Ascending aorta (tissue), 2 donors: Measurements from ENCODE around the gene TOM1L2. TPM values are rescaled to one million over a fixed set of nuclear protein-coding genes. Genes with fewer than 3 reads are reported as not detected.

ENCODE experiments used
- DNase-seq, 2 donors: peaks; one replicate each; pipeline ENCODE4 v3.0.0-alpha.2; 2019; ENCODE audit warnings: low spot score in 2 of 2
- H3K27ac ChIP-seq, 2 donors: fragments of 200-600 bp; sonication (generic); one replicate each; pipeline ENCODE4 v1.5.1; 2016 to 2017; ENCODE audit warnings: mild to moderate bottlenecking in 1 of 2
- H3K27me3 ChIP-seq: fragments of 200-600 bp; sonication (generic); one replicate; pipeline ENCODE4 v1.5.1; 2017
- H3K36me3 ChIP-seq, 2 donors: fragments of 200-600 bp; sonication (generic); one replicate each; pipeline ENCODE4 v1.5.1; 2016
- H3K4me1 ChIP-seq, 2 donors: fragments of 200-600 bp; sonication (generic); one replicate each; pipeline ENCODE4 v1.5.1; 2016 to 2017; ENCODE audit warnings: mild to moderate bottlenecking in 1 of 2
- H3K4me3 ChIP-seq, 2 donors: fragments of 200-600 bp; sonication (generic); one replicate each; pipeline ENCODE4 v1.5.1; 2016 to 2017; ENCODE audit warnings: mild to moderate bottlenecking in 1 of 2
- H3K9me3 ChIP-seq, 2 donors: fragments of 200-600 bp; sonication (generic); one replicate each; pipeline ENCODE4 v1.5.1; 2016
- intact Hi-C: fragments of 100-400 bp; cut with DNase I; formaldehyde crosslinking; loops from one replicate; pipeline ENCODE4 v1.15.1; 2023
- total RNA-seq: library from RNA; depleted of rRNA; stranded (reverse); fragments of >200 nt; gene quantifications from one replicate; pipeline ENCODE4 v1.1.0, GENCODE V29; 2016
- TF ChIP-seq, protein P1 (sequence below), 3 experiments: fragments of 200-600 bp in 2 of 3; fragments of 450-650 bp in 1 of 3; sonication (generic) in 2 of 3; IDR thresholded peaks; one replicate each; pipeline ENCODE4 v1.5.1; 2016 to 2019; ENCODE audit warnings: antibody characterized with exemption in 3 of 3, mild to moderate bottlenecking in 1 of 3, moderate library complexity in 1 of 3

The TOM1L2 gene
- total RNA-seq, 1 donor from 2014 or later = 39.0 TPM

DNA sequence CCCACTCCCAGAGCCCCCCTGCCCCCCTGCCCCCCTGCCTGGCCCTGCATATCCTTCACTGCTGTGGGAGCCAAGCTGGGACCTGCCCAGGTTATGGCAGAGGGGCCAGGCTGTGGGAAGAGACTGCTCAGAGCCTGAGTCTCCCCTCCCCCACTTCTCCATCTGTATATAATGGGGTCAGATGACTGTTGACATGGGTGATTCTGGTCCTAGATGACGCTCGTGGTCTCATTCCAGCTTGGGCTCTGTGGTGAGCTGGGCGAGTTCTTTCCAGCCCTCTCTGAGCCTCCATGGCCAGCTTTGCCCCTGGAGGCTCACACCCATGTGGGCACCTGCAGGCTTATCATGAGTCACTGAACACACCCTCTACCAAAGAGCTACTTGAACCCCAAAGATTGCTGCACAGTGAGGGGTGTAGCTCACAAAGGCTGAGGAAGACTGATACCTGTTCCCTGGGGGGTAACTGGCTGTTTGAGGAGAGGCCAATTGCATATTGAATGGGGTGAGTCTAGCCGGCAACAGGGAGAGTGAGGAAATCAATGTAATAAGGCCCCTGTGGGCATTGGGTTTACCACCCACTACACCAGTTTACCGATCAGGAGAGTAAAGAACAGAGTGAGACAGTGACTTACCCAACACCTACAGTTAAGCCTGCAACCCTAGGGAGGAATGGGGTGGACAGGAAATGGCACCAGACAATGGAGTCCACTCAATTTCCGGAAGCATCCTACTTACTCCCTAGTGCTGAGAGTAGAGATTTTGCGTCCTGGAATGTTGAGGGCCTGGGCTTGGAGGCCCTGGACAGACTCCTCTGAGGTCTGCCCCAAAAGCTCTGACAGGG, 131.2 kb downstream of the TOM1L2 start:
- H3K36me3 ChIP-seq = peaks cover 0 to 2% of the 10 kb centered on the region in 2 donors
- DNase-seq = no peak
- TF ChIP-seq, protein P1, sequence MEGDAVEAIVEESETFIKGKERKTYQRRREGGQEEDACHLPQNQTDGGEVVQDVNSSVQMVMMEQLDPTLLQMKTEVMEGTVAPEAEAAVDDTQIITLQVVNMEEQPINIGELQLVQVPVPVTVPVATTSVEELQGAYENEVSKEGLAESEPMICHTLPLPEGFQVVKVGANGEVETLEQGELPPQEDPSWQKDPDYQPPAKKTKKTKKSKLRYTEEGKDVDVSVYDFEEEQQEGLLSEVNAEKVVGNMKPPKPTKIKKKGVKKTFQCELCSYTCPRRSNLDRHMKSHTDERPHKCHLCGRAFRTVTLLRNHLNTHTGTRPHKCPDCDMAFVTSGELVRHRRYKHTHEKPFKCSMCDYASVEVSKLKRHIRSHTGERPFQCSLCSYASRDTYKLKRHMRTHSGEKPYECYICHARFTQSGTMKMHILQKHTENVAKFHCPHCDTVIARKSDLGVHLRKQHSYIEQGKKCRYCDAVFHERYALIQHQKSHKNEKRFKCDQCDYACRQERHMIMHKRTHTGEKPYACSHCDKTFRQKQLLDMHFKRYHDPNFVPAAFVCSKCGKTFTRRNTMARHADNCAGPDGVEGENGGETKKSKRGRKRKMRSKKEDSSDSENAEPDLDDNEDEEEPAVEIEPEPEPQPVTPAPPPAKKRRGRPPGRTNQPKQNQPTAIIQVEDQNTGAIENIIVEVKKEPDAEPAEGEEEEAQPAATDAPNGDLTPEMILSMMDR (IDR thresholded peaks at IDR 0.05) = no peak
- intact Hi-C loops = loop anchor here (1.0 kb wide), 1 partner anchor 18 kb away; no protein-coding TSS in a partner anchor
- no peaks in the 10 kb centered on the region for H3K27me3 ChIP-seq
- no peaks in the 10 kb centered on the region for H3K9me3 ChIP-seq
- H3K4me3 ChIP-seq = peak overlapping the region; percentile 61 to 66
- peak overlapping the region; percentile 93 to 98 for H3K27ac ChIP-seq
- peaks cover 12 to 45% of the 10 kb centered on the region in 2 donors for H3K4me1 ChIP-seq

DNA sequence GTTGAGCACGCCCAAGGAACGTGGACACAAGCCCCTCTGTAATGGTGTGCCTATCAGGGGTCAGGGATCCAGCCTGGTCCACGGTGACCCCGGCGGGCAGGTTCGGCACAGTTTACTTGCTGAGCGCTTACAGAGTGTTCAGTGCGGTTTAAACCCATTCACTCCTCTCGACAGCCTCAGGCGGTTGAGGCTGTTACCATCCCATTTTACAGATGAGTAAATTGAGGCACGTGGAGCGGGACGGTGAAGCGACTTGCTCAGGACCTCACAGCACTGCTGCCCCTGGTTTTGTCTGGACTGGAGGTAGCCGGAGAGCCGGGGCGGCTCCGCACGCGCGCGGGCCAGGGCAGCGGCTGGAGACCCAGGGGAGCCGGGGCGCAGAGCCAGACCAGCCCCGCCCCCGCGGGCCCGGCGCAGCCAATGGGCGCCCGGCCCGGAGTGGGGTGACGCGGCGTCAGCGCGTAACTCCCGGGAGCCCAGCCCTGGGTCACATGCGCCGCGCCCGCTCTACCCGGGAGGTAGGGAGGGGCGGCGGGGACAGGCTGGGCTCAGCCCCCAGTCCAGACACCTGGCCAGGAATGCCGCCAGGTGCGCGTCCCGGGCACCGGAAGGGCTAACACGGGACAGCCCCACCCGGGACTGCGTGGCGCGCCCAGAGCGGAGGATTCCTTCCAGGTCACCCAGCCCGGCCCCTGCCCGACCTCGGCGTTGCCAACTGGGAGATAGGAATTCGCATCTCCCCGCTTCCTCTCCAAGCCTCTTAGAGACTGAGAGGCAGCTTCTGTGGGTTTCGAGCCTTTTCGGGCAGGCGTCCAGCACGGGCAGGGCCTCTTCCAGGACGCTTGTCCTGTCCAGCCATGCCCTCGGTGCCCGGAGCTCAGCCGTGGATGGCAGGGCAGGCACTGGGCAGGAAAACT, 132.2 kb downstream of the TOM1L2 start:
- peaks cover 19 to 53% of the 10 kb centered on the region in 2 donors for H3K4me1 ChIP-seq
- no peaks in the 10 kb centered on the region for H3K36me3 ChIP-seq
- H3K4me3 ChIP-seq = peak overlapping the region; percentile 61 to 66
- no peaks in the 10 kb centered on the region for H3K27me3 ChIP-seq
- TF ChIP-seq, protein P1 (IDR thresholded peaks at IDR 0.05) = no peak
- intact Hi-C loops = loop anchor here (1.0 to 5.0 kb wide), 2 partner anchors 17 to 88 kb away; no protein-coding TSS in a partner anchor
- peak overlapping the region; percentile 93 to 98 for H3K27ac ChIP-seq
- no peaks in the 10 kb centered on the region for H3K9me3 ChIP-seq
- peak; percentile 63 to 92 for DNase-seq

DNA sequence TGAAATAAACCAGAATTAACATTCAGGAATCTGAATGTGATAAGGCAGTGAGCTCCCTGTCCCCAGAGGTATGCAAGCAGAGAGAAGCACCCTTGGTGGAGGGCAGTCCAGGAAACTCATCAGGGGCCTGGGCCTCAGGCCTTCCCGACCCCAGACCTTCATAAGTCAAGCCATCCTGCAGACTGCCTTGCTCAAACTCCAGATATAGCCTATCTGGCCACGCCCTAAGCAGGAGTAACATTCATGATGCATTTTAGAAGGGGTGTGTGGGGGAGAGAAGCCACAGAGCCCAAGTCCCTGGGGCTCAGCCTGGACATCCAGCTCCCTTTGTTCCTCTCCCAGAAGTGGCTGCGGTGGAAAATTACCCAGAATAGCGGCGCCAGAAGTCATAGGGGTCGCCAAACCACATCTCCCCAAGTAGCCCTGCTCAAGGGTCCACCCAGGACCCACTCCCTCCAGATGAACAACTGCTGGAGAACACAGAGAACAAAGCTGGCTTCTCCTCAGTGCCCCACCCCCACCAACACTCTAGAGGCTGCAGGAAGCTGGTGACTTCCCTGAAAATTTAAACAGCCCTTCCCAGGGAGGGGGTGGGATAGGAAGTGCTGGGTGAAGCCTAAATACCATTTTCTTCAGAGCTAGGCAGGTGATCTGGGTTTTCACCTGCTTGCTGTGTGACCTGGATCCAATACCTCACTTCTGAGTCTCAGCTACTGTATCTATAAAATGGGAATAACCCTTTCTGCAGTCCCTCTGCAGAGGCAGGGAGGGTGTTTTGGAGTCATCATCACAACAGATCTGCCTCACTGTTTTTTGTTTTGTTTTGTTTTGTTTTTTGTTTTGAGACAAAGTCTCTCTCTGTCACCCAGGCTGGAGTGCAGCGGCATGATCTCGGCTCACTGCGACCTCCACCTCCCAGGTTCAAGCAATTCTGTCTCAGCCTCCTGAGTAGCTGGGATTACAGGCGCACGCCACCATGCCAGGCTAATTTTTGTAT, 133.9 kb downstream of the TOM1L2 start:
- H3K9me3 ChIP-seq = no peaks in the 10 kb centered on the region
- H3K4me3 ChIP-seq = no peak overlapping the region
- peak overlapping the region; percentile 93 to 98 for H3K27ac ChIP-seq
- TF ChIP-seq, protein P1 (IDR thresholded peaks at IDR 0.05) = no peak
- intact Hi-C loops = loop anchor here (2.0 to 5.0 kb wide), 2 partner anchors 23 to 86 kb away; no protein-coding TSS in a partner anchor
- peaks cover 19 to 53% of the 10 kb centered on the region in 2 donors for H3K4me1 ChIP-seq
- H3K27me3 ChIP-seq = no peaks in the 10 kb centered on the region
- H3K36me3 ChIP-seq = no peaks in the 10 kb centered on the region
- DNase-seq = no peak

DNA sequence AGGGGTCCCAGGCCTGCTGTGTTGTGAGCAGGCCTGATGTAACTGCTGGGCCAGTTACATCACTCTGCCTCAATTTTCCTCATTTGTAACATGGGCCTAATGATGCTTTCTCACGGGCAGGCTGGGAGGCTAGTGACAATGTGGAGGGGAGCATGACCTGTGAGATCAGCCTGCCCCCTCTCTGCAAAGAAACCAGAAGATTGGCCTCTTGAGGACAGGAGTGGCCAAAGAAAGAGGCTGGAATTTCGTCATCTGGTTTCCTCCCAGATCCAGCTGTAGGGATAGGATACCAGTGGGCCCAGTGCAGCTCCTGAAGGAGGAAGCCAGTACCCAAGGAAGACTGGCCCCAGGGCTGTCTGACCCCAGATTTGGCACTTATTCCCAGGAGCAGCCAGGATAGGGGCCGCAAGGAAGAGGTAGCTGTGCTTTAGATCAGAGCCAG, 134.8 kb downstream of the TOM1L2 start:
- intact Hi-C loops = loop anchor here (2.0 to 5.0 kb wide), 2 partner anchors 23 to 85 kb away; no protein-coding TSS in a partner anchor
- H3K36me3 ChIP-seq = no peaks in the 10 kb centered on the region
- peak in 1 of 2 donors; percentile 76 for DNase-seq
- no peaks in the 10 kb centered on the region for H3K9me3 ChIP-seq
- peaks cover 19 to 53% of the 10 kb centered on the region in 2 donors for H3K4me1 ChIP-seq
- TF ChIP-seq, protein P1 (IDR thresholded peaks at IDR 0.05) = no peak
- no peaks in the 10 kb centered on the region for H3K27me3 ChIP-seq
- H3K4me3 ChIP-seq = peak overlapping the region; percentile 62 to 73
- peak overlapping the region; percentile 93 to 98 for H3K27ac ChIP-seq
